ENCODE results near the gene STOML2.

The STOML2 gene

DNA sequence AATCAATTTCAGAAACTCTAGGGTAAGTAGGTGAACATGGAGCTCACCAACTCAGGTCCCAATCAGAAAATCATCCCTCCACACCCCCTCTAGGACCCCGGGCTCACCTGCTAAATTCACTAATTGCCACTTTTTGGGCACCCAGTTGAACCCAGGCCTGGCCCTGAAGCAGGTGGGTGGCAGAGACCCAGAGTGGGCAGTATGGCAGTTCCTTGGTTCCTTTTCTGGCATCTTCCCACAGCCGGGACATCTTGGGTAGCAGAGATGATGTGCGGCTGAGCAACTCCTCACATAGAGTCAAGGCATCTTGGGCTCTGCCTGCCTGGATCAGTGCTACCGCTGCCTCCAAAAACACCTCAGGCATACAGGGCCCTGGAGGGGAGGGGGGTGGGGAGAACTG lies 27.6 kb downstream of the STOML2 start:
- Histone ChIP-seq H3K27ac (ENCODE audit: low read depth, low read length) (no peak overlapping the region), H3F3A (ENCODE audit: insufficient read depth) (peaks cover 24% of the 10 kb centered on the region), H3K9me3 (ENCODE audit: insufficient read depth, low read length) (no peaks in the 10 kb centered on the region), H2AFZ (ENCODE audit: low read depth, low read length, severe bottlenecking) (no peak overlapping the region), H3K4me3 (ENCODE audit: insufficient read depth, low read length, poor library complexity, severe bottlenecking) (no peak overlapping the region), H3K27me3 (ENCODE audit: low read length) (no peaks in the 10 kb centered on the region), H3K9ac (ENCODE audit: low read length) (no peak overlapping the region), H3K4me2 (ENCODE audit: low read depth, low read length, poor library complexity, severe bottlenecking) (no peak overlapping the region), H3K9me2 (replicated peaks; ENCODE audit: insufficient read depth, low read length) (no peaks in the 10 kb centered on the region), H4K20me1 (ENCODE audit: low read depth, low read length) (peaks cover 10% of the 10 kb centered on the region), H3K79me2 (ENCODE audit: insufficient read depth, low read length) (peaks cover 38% of the 10 kb centered on the region), H3K36me3 (ENCODE audit: low read length) (peaks cover 3% of the 10 kb centered on the region; the same call in 1 of the 2 replicates)
- TF ChIP-seq, protein P1, sequence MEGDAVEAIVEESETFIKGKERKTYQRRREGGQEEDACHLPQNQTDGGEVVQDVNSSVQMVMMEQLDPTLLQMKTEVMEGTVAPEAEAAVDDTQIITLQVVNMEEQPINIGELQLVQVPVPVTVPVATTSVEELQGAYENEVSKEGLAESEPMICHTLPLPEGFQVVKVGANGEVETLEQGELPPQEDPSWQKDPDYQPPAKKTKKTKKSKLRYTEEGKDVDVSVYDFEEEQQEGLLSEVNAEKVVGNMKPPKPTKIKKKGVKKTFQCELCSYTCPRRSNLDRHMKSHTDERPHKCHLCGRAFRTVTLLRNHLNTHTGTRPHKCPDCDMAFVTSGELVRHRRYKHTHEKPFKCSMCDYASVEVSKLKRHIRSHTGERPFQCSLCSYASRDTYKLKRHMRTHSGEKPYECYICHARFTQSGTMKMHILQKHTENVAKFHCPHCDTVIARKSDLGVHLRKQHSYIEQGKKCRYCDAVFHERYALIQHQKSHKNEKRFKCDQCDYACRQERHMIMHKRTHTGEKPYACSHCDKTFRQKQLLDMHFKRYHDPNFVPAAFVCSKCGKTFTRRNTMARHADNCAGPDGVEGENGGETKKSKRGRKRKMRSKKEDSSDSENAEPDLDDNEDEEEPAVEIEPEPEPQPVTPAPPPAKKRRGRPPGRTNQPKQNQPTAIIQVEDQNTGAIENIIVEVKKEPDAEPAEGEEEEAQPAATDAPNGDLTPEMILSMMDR (IDR thresholded peaks at IDR 0.05; ENCODE audit: insufficient read depth, low read length, poor library complexity, severe bottlenecking) = no peak
- TF ChIP-seq EZH2phosphoT487 (conservative IDR thresholded peaks at IDR 0.05; ENCODE audit: low read length) = no peak

- Histone ChIP-seq H3K9ac (ENCODE audit: low read length) (no peak overlapping the region), H3K9me3 (ENCODE audit: insufficient read depth, low read length) (no peaks in the 10 kb centered on the region), H3K36me3 (ENCODE audit: low read length) (peaks cover 3% of the 10 kb centered on the region; the same call in 1 of the 2 replicates), H3K27me3 (ENCODE audit: low read length) (no peaks in the 10 kb centered on the region), H4K20me1 (ENCODE audit: low read depth, low read length) (peaks cover 16% of the 10 kb centered on the region), H3K4me3 (ENCODE audit: insufficient read depth, low read length, poor library complexity, severe bottlenecking) (no peak overlapping the region), H2AFZ (ENCODE audit: low read depth, low read length, severe bottlenecking) (no peak overlapping the region), H3K4me2 (ENCODE audit: low read depth, low read length, poor library complexity, severe bottlenecking) (no peak overlapping the region), H3K9me2 (replicated peaks; ENCODE audit: insufficient read depth, low read length) (no peaks in the 10 kb centered on the region), H3F3A (ENCODE audit: insufficient read depth) (peaks cover 20% of the 10 kb centered on the region), H3K27ac (ENCODE audit: low read depth, low read length) (no peak overlapping the region), H3K79me2 (ENCODE audit: insufficient read depth, low read length) (peaks cover 43% of the 10 kb centered on the region)
- TF ChIP-seq EZH2phosphoT487 (conservative IDR thresholded peaks at IDR 0.05; ENCODE audit: low read length) = no peak
- TF ChIP-seq, protein P1 (IDR thresholded peaks at IDR 0.05; ENCODE audit: insufficient read depth, low read length, poor library complexity, severe bottlenecking) = no peak
These were observed 28.1 kb downstream of the STOML2 start for GRCh38 chr9:35074791-35075190.

DNA sequence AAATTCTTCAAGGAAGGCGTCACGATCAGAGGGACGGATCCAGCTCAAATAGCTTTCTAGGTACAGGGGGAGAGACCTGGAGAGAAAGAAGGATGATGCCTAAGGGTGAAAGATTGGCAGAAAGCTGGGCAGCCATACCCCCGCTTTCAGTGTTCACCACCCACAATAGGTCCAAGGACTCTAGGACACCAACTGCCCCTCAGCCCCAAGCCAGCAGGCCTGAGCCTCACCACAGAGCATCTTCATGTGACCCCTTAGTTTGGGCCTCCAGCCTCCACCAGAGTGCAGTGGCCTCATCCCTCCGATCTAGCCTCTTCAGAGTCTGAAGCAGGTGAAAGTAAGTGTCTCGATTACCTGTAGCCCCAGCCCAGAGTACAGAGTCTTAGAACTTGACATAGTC lies 28.8 kb downstream of the STOML2 start:
- Histone ChIP-seq H3K9me2 (replicated peaks; ENCODE audit: insufficient read depth, low read length) (no peaks in the 10 kb centered on the region), H3K36me3 (ENCODE audit: low read length) (peaks cover 3% of the 10 kb centered on the region; the same call in 1 of the 2 replicates), H3K79me2 (ENCODE audit: insufficient read depth, low read length) (peaks cover 46% of the 10 kb centered on the region), H4K20me1 (ENCODE audit: low read depth, low read length) (peaks cover 20% of the 10 kb centered on the region), H3K27me3 (ENCODE audit: low read length) (no peaks in the 10 kb centered on the region), H3K9ac (ENCODE audit: low read length) (no peak overlapping the region), H3K9me3 (ENCODE audit: insufficient read depth, low read length) (no peaks in the 10 kb centered on the region), H3K4me2 (ENCODE audit: low read depth, low read length, poor library complexity, severe bottlenecking) (no peak overlapping the region), H3K27ac (ENCODE audit: low read depth, low read length) (no peak overlapping the region), H3F3A (ENCODE audit: insufficient read depth) (peaks cover 20% of the 10 kb centered on the region), H3K4me3 (ENCODE audit: insufficient read depth, low read length, poor library complexity, severe bottlenecking) (no peak overlapping the region), H2AFZ (ENCODE audit: low read depth, low read length, severe bottlenecking) (no peak overlapping the region)
- TF ChIP-seq EZH2phosphoT487 (conservative IDR thresholded peaks at IDR 0.05; ENCODE audit: low read length) = no peak
- TF ChIP-seq, protein P1 (IDR thresholded peaks at IDR 0.05; ENCODE audit: insufficient read depth, low read length, poor library complexity, severe bottlenecking) = no peak
